AG09319 (cell line): Measurements from ENCODE around the gene SLC9B2.

Experiments used
- DNase-seq: peaks from one replicate; pipeline ENCODE4 v3.0.0-alpha.2; 2010; ENCODE audit warnings: low read depth; ENCODE audit errors: extremely low read depth
- TF ChIP-seq, protein P1 (sequence below): IDR thresholded peaks from 2 replicates; pipeline ENCODE4 v1.5.1; 2011; ENCODE audit warnings: low read depth, mild to moderate bottlenecking, inconsistent platforms, low read length, moderate library complexity

The SLC9B2 gene

DNA sequence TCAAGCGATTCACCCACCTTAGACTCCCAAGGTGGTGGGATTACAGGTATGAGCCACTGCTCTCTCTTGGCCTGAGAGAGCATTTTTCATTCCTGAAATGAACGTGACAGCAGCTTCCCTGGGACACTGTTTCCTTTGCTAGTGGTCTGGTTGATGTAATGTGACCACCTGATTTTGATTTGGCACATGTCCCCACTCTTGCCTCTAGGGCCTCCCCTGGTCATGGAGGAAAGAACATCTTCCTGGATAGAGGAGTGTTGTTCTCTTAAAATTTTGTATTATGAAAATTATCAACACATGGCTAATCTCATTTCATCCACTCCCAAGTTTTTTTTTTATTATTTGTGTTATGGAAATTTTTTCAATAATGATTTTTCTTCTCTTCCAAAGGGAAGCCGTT lies 23.8 kb downstream of the SLC9B2 start:
- no peak for DNase-seq
- TF ChIP-seq, protein P1, sequence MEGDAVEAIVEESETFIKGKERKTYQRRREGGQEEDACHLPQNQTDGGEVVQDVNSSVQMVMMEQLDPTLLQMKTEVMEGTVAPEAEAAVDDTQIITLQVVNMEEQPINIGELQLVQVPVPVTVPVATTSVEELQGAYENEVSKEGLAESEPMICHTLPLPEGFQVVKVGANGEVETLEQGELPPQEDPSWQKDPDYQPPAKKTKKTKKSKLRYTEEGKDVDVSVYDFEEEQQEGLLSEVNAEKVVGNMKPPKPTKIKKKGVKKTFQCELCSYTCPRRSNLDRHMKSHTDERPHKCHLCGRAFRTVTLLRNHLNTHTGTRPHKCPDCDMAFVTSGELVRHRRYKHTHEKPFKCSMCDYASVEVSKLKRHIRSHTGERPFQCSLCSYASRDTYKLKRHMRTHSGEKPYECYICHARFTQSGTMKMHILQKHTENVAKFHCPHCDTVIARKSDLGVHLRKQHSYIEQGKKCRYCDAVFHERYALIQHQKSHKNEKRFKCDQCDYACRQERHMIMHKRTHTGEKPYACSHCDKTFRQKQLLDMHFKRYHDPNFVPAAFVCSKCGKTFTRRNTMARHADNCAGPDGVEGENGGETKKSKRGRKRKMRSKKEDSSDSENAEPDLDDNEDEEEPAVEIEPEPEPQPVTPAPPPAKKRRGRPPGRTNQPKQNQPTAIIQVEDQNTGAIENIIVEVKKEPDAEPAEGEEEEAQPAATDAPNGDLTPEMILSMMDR: no peak

DNA sequence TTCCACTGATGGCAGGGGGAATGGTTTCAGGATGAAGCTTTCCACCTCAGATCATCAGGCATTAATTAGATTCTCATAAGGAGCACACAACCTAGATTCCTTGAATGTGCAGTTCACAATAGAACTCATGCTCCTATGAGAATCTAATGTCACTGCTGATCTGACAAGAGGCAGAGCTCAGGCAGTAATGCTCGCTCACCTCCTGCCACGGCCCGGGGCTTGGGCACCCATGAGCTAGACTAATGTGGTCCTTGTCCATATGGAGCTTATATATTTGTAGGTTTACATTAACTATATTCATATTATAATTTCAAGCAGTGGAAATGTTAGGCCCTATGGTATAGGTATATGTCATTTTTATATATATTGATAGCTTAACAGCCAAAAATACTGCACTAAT lies 24.4 kb downstream of the SLC9B2 start:
- TF ChIP-seq, protein P1: no peak
- DNase-seq: no peak

DNA sequence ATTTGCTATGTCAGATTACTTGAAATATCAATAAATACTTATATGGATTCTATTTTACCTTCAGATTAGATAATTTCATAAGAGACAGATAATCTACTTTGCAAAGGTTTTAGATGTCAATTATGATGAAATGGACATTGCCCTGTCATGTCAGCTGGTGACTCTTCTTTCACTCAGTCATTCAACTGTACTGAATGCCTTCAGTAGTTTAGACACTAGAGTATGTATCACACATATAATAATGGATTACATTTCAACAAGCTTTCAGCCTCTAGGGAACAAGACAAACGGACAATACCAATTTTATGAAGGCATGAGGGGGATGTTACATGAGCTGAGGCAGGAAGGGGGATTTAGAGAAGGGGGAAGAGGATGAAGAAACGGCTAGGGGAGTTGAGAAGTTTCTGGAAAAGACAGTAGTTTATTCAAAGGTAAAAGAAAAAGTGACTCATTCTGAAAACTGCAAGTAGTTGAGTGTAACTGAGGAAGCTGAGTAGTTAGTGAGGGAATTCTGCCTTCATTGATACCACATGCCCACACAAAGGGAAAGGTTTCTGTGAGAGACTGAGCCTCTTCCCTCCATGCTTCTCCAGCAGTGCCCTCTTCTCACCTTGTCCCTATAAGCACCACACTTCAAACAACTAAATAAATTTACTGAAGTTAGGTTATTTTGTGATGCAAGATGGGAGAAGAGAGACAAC lies 25.7 kb downstream of the SLC9B2 start:
- no peak for DNase-seq
- TF ChIP-seq, protein P1: no peak

DNA sequence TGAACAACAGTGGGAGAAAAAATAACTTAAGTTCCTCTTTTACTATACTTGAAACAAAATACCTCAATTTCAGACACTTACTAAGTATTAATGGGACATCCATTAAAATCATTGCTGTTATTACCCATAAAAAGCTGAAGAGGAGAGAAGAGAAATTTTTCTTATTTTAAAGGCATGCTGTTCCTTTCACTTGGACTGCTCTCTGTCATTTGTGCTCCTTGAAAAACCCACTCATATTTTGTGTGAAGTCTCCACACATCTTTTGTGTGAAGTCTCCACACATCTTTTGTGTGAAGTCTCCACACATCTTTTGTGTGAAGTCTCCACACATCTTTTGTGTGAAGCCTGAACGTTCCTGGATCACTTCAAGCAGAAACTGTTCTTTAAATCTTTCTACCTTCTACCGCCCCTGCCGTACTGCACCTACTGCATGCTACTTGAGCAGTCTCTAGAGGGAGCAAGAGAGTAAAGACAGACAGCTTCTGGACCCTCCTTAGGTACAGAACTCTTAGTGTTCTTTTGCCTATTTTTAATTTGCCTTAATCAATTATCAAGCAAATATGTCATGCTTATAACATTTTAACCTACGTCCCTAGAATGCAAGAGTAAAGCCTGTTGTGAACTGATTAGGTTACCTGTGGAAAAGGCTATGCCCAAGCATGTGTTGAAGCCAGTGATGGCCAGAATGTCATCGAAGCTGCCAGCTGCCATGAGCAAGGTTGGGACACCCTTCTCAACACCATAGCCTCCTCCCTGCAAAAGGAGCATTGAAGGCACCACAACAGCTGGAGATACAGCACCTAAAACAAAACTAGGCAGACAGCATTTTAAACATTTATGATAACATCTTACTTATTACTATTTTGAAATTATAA lies 29.9 kb downstream of the SLC9B2 start:
- peak; percentile 5 for DNase-seq
- TF ChIP-seq, protein P1: peak; percentile 83

DNA sequence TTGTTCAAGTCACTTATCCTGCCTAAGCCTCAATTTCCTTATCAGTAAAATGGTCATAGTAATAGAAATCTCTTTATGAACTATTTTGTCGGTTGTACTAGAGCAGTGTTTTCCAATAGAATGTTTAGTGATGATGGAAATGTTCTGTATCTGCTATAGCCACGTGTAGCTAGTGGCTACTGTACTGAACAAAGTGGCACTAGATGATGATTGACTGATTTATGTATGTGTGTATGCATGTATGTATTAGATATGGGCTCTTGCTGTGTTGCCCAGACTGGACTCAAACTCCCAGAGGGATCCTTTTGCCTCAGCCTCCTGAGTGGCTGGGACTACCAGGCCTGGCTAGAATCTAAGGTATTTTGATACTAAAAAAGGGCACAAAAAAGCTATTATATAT lies 32.4 kb downstream of the SLC9B2 start:
- TF ChIP-seq, protein P1: no peak
- DNase-seq: no peak

DNA sequence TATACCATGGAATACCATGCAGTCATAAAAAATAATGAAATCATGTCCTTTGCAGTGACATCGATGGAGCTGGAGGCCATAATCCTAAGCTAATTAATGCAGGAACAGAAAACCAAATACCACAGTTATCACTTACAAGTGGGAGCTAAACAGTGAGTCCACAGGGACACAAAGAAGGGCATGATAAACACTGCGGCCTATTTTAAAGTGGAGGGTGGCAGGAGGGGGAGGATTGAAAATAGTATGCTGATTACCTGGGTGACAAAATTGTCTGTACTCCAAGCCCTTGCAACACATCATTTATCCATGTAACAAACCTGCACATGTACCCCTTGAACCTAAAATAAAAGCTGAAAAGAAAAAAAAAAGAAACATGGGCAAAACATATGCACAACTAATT lies 40.4 kb downstream of the SLC9B2 start:
- TF ChIP-seq, protein P1: no peak
- no peak for DNase-seq

DNA sequence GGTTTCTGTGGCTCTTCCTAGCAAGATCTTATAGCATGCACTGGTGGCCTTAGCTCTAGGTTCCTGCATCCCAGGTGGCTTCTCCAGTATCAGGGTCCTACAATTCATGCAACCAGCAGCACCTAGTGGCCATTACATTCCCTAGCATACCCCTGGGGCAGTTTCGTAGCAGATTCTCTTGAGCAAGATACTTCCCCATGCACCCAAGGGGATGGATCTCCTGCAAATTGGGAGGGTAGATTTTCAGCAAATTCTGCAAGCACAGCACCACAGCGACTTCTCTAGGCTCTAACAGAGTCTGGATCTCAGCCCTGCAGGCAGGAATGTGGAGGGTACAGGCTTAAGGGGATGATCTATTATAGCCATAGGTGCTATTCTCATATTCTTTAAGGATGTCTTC lies 44.0 kb downstream of the SLC9B2 start:
- TF ChIP-seq, protein P1: peak; percentile 34
- no peak for DNase-seq
